GM12878 (cell line): ENCODE measurements around the gene SPAG17. TPM values are rescaled to one million over a fixed set of nuclear protein-coding genes. Genes with fewer than 3 reads are reported as not detected.
A peak's percentile ranks its signal among the peaks of the same experiment; 100 is the strongest.

Experiments
- ATAC-seq: fragments of 200-7000 bp; cut with Tn5 transposase; 3 replicates; pipeline ENCODE4 v1.9.1; 2020; ENCODE audit warnings: mild to moderate bottlenecking, moderate library complexity
- BruUV-seq: library from RNA; stranded (reverse); fragments of 400-500 nt; replicated peaks from 2 replicates; lab custom pipeline; 2021; lab: Mats Ljungman, UMichigan
- CTCF ChIA-PET: fragments of 300-600 bp; sonication (Branson Sonifier 250); formaldehyde crosslinking; extraction: SDS; loops from one replicate; lab custom pipeline; 2021; ENCODE audit warnings: inconsistent platforms; lab: Yijun Ruan, JAX
- POLR2A ChIA-PET: fragments of 350-600 bp; formaldehyde crosslinking; extraction: SDS; loops from one replicate; lab custom pipeline; 2021; ENCODE audit warnings: inconsistent platforms; lab: Charles Lee
- RAD21 ChIA-PET: fragments of 300-600 bp; sonication (Branson Sonifier 250); formaldehyde crosslinking; loops from one replicate; lab custom pipeline; 2023; ENCODE audit warnings: antibody characterized with exemption; ENCODE audit not compliant: unreplicated experiment; lab: Charles Lee
- SMC1A ChIA-PET: fragments of 300-600 bp; sonication (Branson Sonifier 250); formaldehyde crosslinking; loops from one replicate; lab custom pipeline; 2023; ENCODE audit not compliant: unreplicated experiment, uncharacterized antibody; lab: Charles Lee
- DNase-seq: peaks from one replicate; pipeline ENCODE4 v3.0.0-alpha.2; 2011; ENCODE audit warnings: low read depth, low spot score
- FAIRE-seq: peaks from 3 replicates; lab custom pipeline; 2011; peaks lifted over from hg19 to GRCh38; lab: Jason Lieb, UNC
- H2AFZ ChIP-seq: 2 replicates; pipeline ENCODE4 v1.6.0; 2011; ENCODE audit warnings: low read depth, low read length, control low read depth; ENCODE audit not compliant: control insufficient read depth
- H3K27ac ChIP-seq: 2 replicates; pipeline ENCODE4 v1.5.1; 2011; ENCODE audit warnings: control low read depth; ENCODE audit not compliant: control insufficient read depth, insufficient read depth
- H3K27me3 ChIP-seq, 2 experiments: replicated peaks in 1 of 2; 2 replicates each; pipeline versions ENCODE4 v1.6.0 to v1.6.1; 2011; ENCODE audit warnings: low read length in 1 of 2; ENCODE audit not compliant: control insufficient read depth in 2 of 2, insufficient read depth in 2 of 2
- H3K36me3 ChIP-seq, 2 experiments: 2 replicates each; pipeline ENCODE4 v1.5.1; 2011; ENCODE audit warnings: low read length in 1 of 2; ENCODE audit not compliant: control insufficient read depth in 2 of 2, insufficient read depth in 2 of 2
- H3K4me1 ChIP-seq: 2 replicates; pipeline ENCODE4 v1.6.1; 2011; ENCODE audit warnings: mild to moderate bottlenecking, low read length, moderate library complexity, mixed read lengths; ENCODE audit not compliant: control insufficient read depth, insufficient read depth
- H3K4me2 ChIP-seq: 2 replicates; pipeline ENCODE4 v1.6.0; 2011; ENCODE audit warnings: control low read depth; ENCODE audit not compliant: control insufficient read depth, insufficient read depth
- H3K4me3 ChIP-seq: fragments of 200-600 bp; sonication (generic); 2 replicates; pipeline ENCODE4 v1.5.1; 2016
- H3K79me2 ChIP-seq: 2 replicates; pipeline ENCODE4 v1.6.0; 2011; ENCODE audit warnings: low read length; ENCODE audit not compliant: control insufficient read depth, insufficient read depth
- H3K9ac ChIP-seq: 2 replicates; pipeline ENCODE4 v1.8.0; 2011; ENCODE audit warnings: low read length, control low read depth, mixed read lengths; ENCODE audit not compliant: control insufficient read depth, insufficient read depth
- H3K9me3 ChIP-seq: replicated peaks from 3 replicates; pipeline ENCODE4 v1.5.1; 2011; ENCODE audit warnings: mild to moderate bottlenecking, low read length; ENCODE audit not compliant: control insufficient read depth, insufficient read depth
- H4K20me1 ChIP-seq: 2 replicates; pipeline ENCODE4 v1.6.0; 2011; ENCODE audit not compliant: control insufficient read depth, insufficient read depth
- BACH1 ChIP-seq: fragments of 450-650 bp; IDR thresholded peaks from 2 replicates; pipeline ENCODE4 v1.6.1; 2017; ENCODE audit warnings: mild to moderate bottlenecking, borderline replicate concordance
- CREB1 ChIP-seq: IDR thresholded peaks from 2 replicates; pipeline ENCODE4 v1.6.1; 2012; ENCODE audit warnings: low read depth, mild to moderate bottlenecking, inconsistent platforms
- KLF5 ChIP-seq: fragments of 450-650 bp; IDR thresholded peaks from 2 replicates; pipeline ENCODE4 v1.6.1; 2014; ENCODE audit warnings: mild to moderate bottlenecking; ENCODE audit not compliant: partially characterized antibody
- MYB ChIP-seq: fragments of 150-350 bp; IDR thresholded peaks from 2 replicates; pipeline ENCODE4 v1.6.1; 2014; ENCODE audit warnings: mild to moderate bottlenecking, low read depth, low read length, borderline replicate concordance
- NBN ChIP-seq: fragments of 450-650 bp; IDR thresholded peaks from 2 replicates; pipeline ENCODE4 v1.6.1; 2016
- POLR2AphosphoS5 ChIP-seq: IDR thresholded peaks from 2 replicates; pipeline ENCODE4 v1.6.1; 2011; ENCODE audit warnings: mild to moderate bottlenecking, low read length, inconsistent platforms
- RAD51 ChIP-seq: fragments of 450-650 bp; IDR thresholded peaks from 2 replicates; pipeline ENCODE4 v1.6.1; 2016; ENCODE audit warnings: moderate library complexity, mild to moderate bottlenecking, inconsistent platforms
- RFX5 ChIP-seq: IDR thresholded peaks from 2 replicates; pipeline ENCODE4 v1.6.1; 2011; ENCODE audit warnings: low read depth, low read length, improper control_type of control experiment
- SMAD1 ChIP-seq: fragments of 450-650 bp; IDR thresholded peaks from 2 replicates; pipeline ENCODE4 v1.6.1; 2018; ENCODE audit warnings: mild to moderate bottlenecking, low read depth; ENCODE audit not compliant: partially characterized antibody
- WRNIP1 ChIP-seq: IDR thresholded peaks from 2 replicates; pipeline ENCODE4 v1.6.1; 2011; ENCODE audit warnings: low read depth, low read length, improper control_type of control experiment, borderline replicate concordance
- YBX1 ChIP-seq: fragments of 450-650 bp; IDR thresholded peaks from 2 replicates; pipeline ENCODE4 v1.6.1; 2016; ENCODE audit warnings: antibody characterized with exemption
- ZNF384 ChIP-seq: IDR thresholded peaks from 2 replicates; pipeline ENCODE4 v1.6.1; 2012; ENCODE audit warnings: low read depth, mild to moderate bottlenecking, low read length, improper control_type of control experiment, borderline replicate concordance
- WGBS: methylation state at CpG from one replicate; pipeline ENCODE4 v1.1.6; 2016; ENCODE audit warnings: low lambda C conversion rate; ENCODE audit not compliant: insufficient replicate concordance, insufficient coverage; ENCODE audit errors: missing lambda C conversion rate; 5-methylcytosine and 5-hydroxymethylcytosine counted together
- in situ Hi-C: fragments of 300-500 bp; cut with MboI; formaldehyde crosslinking; loops from 9 replicates; pipeline ENCODE4 v1.14.3; 2018; ENCODE audit warnings: mixed read lengths
- intact Hi-C: fragments of 100-400 bp; cut with micrococcal nuclease; formaldehyde crosslinking; loops from one replicate; pipeline ENCODE4 v1.14.2; 2022; ENCODE audit not compliant: unreplicated experiment
- polyA plus RNA-seq, 11 experiments: library from polyadenylated mRNA; depleted of rRNA in 4 of 11; unstranded in 6 of 11; stranded (reverse) in 5 of 11; fragments of >200 nt; fragmentation: Nextera tagmentation in 4 of 11; fragmentation: Illumina TruSeq in 1 of 11; extraction: Ambion mirVana in 4 of 11; extraction: Trizol in 1 of 11; gene quantifications; 1 replicate in 1 of 11; 2 replicates in 10 of 11; pipeline versions ENCODE4 v1.2.1 to v1.2.3, GENCODE V29; 2011 to 2016; ENCODE audit warnings: inconsistent platforms in 2 of 11, missing spikeins in 2 of 11, low read depth in 1 of 11
- total RNA-seq, 4 experiments: library from RNA; depleted of rRNA in 3 of 4; stranded (reverse); fragments of >200 nt in 3 of 4; fragmentation: Illumina TruSeq in 1 of 4; extraction: Trizol in 1 of 4; gene quantifications; 2 replicates each; pipeline versions ENCODE4 v1.2.1 to v1.2.3, GENCODE V29; 2013 to 2021
- TF ChIP-seq, protein P1 (sequence below): fragments of 450-650 bp; IDR thresholded peaks from 2 replicates; pipeline ENCODE4 v1.6.1; 2016; ENCODE audit warnings: mild to moderate bottlenecking

SPAG17 gene
- total and polyA plus RNA-seq, 10 of the 15 experiments (the other 5 are each of a cell fraction or from before 2014, with no cell fraction given), result 0.02 to 0.16 (median 0.03) TPM; not detected in 7

DNA sequence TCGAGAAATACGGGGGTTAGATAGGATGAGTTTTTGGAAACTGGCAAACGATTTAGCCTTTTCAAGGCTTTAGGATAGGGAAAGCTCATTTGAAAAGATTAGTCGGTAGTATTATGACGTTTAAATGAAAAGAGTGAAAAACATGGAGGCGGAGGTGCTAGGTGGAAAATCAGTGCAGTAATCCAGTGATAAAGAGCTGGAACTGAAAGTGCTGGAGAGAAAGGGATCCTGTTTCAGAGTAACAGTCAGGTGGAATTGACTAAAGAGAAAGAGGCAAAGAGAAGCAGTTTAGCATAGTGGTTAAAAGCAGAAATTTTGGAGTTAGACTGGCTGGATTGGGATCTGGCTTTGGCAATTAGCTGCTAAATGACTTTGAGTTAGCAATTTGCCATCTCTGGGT, 254.5 kb downstream of the SPAG17 start:
- under 1% methylated on average over 6 of the region's 6 CpGs for WGBS
- Histone ChIP-seq H3K79me2 (peaks cover 58% of the 10 kb centered on the region), H3K27ac (peak overlapping the region; percentile 61), H2AFZ (peak overlapping the region; percentile 89), H3K27me3 (no peaks in the 10 kb centered on the region), H3K9ac (peak overlapping the region; percentile 83), H3K4me2 (peak overlapping the region; percentile 91), H3K36me3 (peaks cover 0 to 5% of the 10 kb centered on the region in 2 experiments; a peak in 1 of 4 replicates), H4K20me1 (no peaks in the 10 kb centered on the region; the same call in 1 of the 2 replicates), H3K4me1 (0 out of 2 replicates have a peak, but pooled peaks cover 2% of the 10 kb centered on the region), H3K9me3 (no peaks in the 10 kb centered on the region), H3K4me3 (peak overlapping the region; percentile 84)
- TF ChIP-seq, protein P1, sequence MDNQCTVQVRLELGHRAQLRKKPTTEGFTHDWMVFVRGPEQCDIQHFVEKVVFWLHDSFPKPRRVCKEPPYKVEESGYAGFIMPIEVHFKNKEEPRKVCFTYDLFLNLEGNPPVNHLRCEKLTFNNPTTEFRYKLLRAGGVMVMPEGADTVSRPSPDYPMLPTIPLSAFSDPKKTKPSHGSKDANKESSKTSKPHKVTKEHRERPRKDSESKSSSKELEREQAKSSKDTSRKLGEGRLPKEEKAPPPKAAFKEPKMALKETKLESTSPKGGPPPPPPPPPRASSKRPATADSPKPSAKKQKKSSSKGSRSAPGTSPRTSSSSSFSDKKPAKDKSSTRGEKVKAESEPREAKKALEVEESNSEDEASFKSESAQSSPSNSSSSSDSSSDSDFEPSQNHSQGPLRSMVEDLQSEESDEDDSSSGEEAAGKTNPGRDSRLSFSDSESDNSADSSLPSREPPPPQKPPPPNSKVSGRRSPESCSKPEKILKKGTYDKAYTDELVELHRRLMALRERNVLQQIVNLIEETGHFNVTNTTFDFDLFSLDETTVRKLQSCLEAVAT, result no peak
- TF ChIP-seq BACH1 (no peak), YBX1 (no peak), WRNIP1 (no peak), KLF5 (no peak), RAD51 (no peak), POLR2AphosphoS5 (no peak), CREB1 (no peak), NBN (no peak), MYB (no peak), SMAD1 (no peak), RFX5 (no peak), ZNF384 (no peak)
- ChIA-PET CTCF (interaction anchor here (1.3 to 1.5 kb wide), 2 partner anchors 14 to 32 kb away, joined by 3 to 4 read pairs; no protein-coding TSS in a partner anchor), SMC1A (interaction anchor here (1.1 to 1.3 kb wide), 2 partner anchors 9 to 12 kb away, joined by 5 read pairs; no protein-coding TSS in a partner anchor), RAD21 (no interaction called here), POLR2A (interaction anchor here (1.1 kb wide), 1 partner anchor 20 kb away, joined by 3 read pairs; no protein-coding TSS in a partner anchor)
- in situ Hi-C loops, result no loop called here
- DNase-seq (no peak), ATAC-seq (no peak), FAIRE-seq (no peak)
- no TSS peak for BruUV-seq
- intact Hi-C loops, result no loop called here
